Stimulated activated naive CD4-positive, alpha-beta T cell treated with Interleukin-2 at 50 U/mL for 16 hours (primary cell): ENCODE measurements around the gene TPSB2.
"Not testable (repeated sequence)": the region's sequence is repeated elsewhere in the genome, so short reads cannot be mapped to it uniquely, and the experiment has no call there.

Experiments
- DNase-seq: peaks from one replicate; lab custom pipeline; 2025; lab: John Stamatoyannopoulos, UW

Gene TPSB2

GRCh38 chr16:1199347-1200013, 30.5 kb downstream of the TPSB2 start:
- no peak for DNase-seq

- DNase-seq = not testable (repeated sequence)
Observed at GRCh38 chr16:1198671-1199346, 31.2 kb downstream of the TPSB2 start.

GRCh38 chr16:1198194-1198593, 31.8 kb downstream of the TPSB2 start:
- DNase-seq = no peak

- DNase-seq = no peak
Observed at GRCh38 chr16:1197237-1197866, 32.6 kb downstream of the TPSB2 start.

GRCh38 chr16:1196494-1196893, 33.5 kb downstream of the TPSB2 start:
- no peak for DNase-seq

GRCh38 chr16:1195393-1195666, 34.7 kb downstream of the TPSB2 start:
- no peak for DNase-seq

- no peak for DNase-seq
Observed at GRCh38 chr16:1194665-1195392, 35.2 kb downstream of the TPSB2 start.

- no peak for DNase-seq
Observed at GRCh38 chr16:1193825-1194581, 36.0 kb downstream of the TPSB2 start.

- no peak for DNase-seq
Observed at GRCh38 chr16:1193143-1193824, 36.7 kb downstream of the TPSB2 start.

- no peak for DNase-seq
Observed at GRCh38 chr16:1192384-1193073, 37.5 kb downstream of the TPSB2 start.

GRCh38 chr16:1190789-1191188, 39.2 kb downstream of the TPSB2 start:
- not testable (repeated sequence) for DNase-seq

GRCh38 chr16:1189455-1189854, 40.5 kb downstream of the TPSB2 start:
- no peak for DNase-seq

GRCh38 chr16:1188432-1189189, 41.4 kb downstream of the TPSB2 start:
- DNase-seq = peak; percentile 9

- DNase-seq = not testable (repeated sequence)
Observed at GRCh38 chr16:1185460-1186207, 44.4 kb downstream of the TPSB2 start.

- DNase-seq = no peak
Observed at GRCh38 chr16:1184980-1185379, 45.0 kb downstream of the TPSB2 start.

- no peak for DNase-seq
Observed at GRCh38 chr16:1184156-1184868, 45.7 kb downstream of the TPSB2 start.

GRCh38 chr16:1182950-1183907, 46.8 kb downstream of the TPSB2 start:
- no peak for DNase-seq

- DNase-seq = no peak
Observed at GRCh38 chr16:1182316-1182671, 47.7 kb downstream of the TPSB2 start.
